ENCODE data around the gene CYP1B1. TPM values are rescaled to one million over a fixed set of nuclear protein-coding genes. Genes with fewer than 3 reads are reported as not detected.

The CYP1B1 gene
- total RNA-seq, 4 donors from 2014 or later: 10.4 to 42.2 (median 18.4) TPM

GRCh38 chr2:38060236-38061018, 15.5 kb downstream of the CYP1B1 start:
- WGBS, 2 donors: 74 to 82% methylated on average over 5 of the region's 5 CpGs
- intact Hi-C loops (cut with DNase I): no loop called here
- TF ChIP-seq POLR2A (IDR thresholded peaks at IDR 0.05): no peak
- no peak for TF ChIP-seq CTCF (IDR thresholded peaks at IDR 0.05)
- no peak for DNase-seq
- Histone ChIP-seq H3K9me3 (no peaks in the 10 kb centered on the region), H3K27me3 (no peaks in the 10 kb centered on the region), H3K4me3 (replicated peaks in 1 of 3) (no peak overlapping the region), H3K27ac (no peak overlapping the region), H3K36me3 (no peaks in the 10 kb centered on the region), H3K4me1 (no peaks in the 10 kb centered on the region)

GRCh38 chr2:38057651-38058410, 18.1 kb downstream of the CYP1B1 start:
- Histone ChIP-seq H3K4me1 (no peaks in the 10 kb centered on the region), H3K27me3 (no peaks in the 10 kb centered on the region), H3K4me3 (replicated peaks in 1 of 3) (no peak overlapping the region), H3K9me3 (no peaks in the 10 kb centered on the region), H3K36me3 (no peaks in the 10 kb centered on the region), H3K27ac (no peak overlapping the region)
- TF ChIP-seq POLR2A (IDR thresholded peaks at IDR 0.05): no peak
- TF ChIP-seq CTCF (IDR thresholded peaks at IDR 0.05): no peak
- no peak for DNase-seq
- WGBS, 2 donors: 80 to 88% methylated on average over 3 of the region's 3 CpGs
- intact Hi-C loops (cut with DNase I): no loop called here

- intact Hi-C loops (cut with DNase I): no loop called here
- Histone ChIP-seq H3K27ac (no peak overlapping the region), H3K4me3 (replicated peaks in 1 of 3) (no peak overlapping the region), H3K27me3 (no peaks in the 10 kb centered on the region), H3K4me1 (no peaks in the 10 kb centered on the region), H3K36me3 (no peaks in the 10 kb centered on the region), H3K9me3 (no peaks in the 10 kb centered on the region)
- TF ChIP-seq POLR2A (IDR thresholded peaks at IDR 0.05) (no peak), CTCF (IDR thresholded peaks at IDR 0.05) (no peak)
- no peak for DNase-seq
- WGBS, 2 donors: 57 to 67% methylated on average over 3 of the region's 3 CpGs
Observed at GRCh38 chr2:38056216-38056615, 19.7 kb downstream of the CYP1B1 start.

GRCh38 chr2:38045811-38046210, 30.1 kb downstream of the CYP1B1 start:
- Histone ChIP-seq H3K4me3 (replicated peaks in 1 of 3) (no peak overlapping the region), H3K9me3 (no peaks in the 10 kb centered on the region), H3K4me1 (no peaks in the 10 kb centered on the region), H3K27me3 (no peaks in the 10 kb centered on the region), H3K36me3 (no peaks in the 10 kb centered on the region), H3K27ac (no peak overlapping the region)
- DNase-seq: no peak
- whole genome bisulfite sequencing, 2 donors: 88 to 96% methylated on average over 4 of the region's 4 CpGs
- intact Hi-C loops (cut with DNase I): no loop called here
- TF ChIP-seq CTCF (IDR thresholded peaks at IDR 0.05) (no peak), POLR2A (IDR thresholded peaks at IDR 0.05) (no peak)

Measured in thyroid gland (tissue), 4 donors.